ENCODE results near the gene RLN3. TPM values are rescaled to one million over a fixed set of nuclear protein-coding genes. Genes with fewer than 3 reads are reported as not detected.
A peak's percentile ranks its signal among the peaks of the same experiment; 100 is the strongest.
"Not testable (repeated sequence)": the region's sequence is repeated elsewhere in the genome, so short reads cannot be mapped to it uniquely, and the experiment has no call there.

The RLN3 gene
- total RNA-seq, 1 experiment from 2014 or later, result not detected

DNA sequence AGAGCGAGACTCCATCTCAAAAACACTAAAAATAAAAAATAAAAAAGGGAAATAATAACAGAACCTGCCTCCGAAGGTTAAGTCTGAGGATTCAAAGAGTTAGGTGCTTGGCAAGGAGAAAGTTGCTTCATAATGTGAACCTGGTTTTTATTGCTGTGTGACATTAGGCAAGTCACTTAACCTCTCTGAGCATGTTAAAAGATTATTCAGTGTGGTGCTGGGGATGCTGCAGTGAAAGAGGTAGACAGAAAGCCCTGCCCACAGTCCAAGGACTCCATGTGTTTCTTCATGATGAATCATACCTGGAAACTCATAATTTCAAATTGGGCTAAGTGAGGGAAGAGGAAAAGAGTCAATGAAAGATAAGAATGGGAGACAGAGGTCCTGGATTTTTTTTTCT lies 6.0 kb downstream of the RLN3 start:
- Histone ChIP-seq H3K4me1 (ENCODE audit: insufficient read depth, low read length, poor library complexity, severe bottlenecking) (no peaks in the 10 kb centered on the region), H3K27me3 (replicated peaks; ENCODE audit: insufficient read depth, low read depth, low read length, poor library complexity) (no peaks in the 10 kb centered on the region), H3K9me3 (ENCODE audit: low read depth, low read length, poor library complexity, severe bottlenecking) (no peaks in the 10 kb centered on the region), H3K4me3 (ENCODE audit: low read depth, low read length, poor library complexity, severe bottlenecking) (no peak overlapping the region), H3K36me3 (ENCODE audit: insufficient read depth, low read length, poor library complexity, severe bottlenecking) (no peaks in the 10 kb centered on the region), H3K27ac (ENCODE audit: low read depth, low read length, poor library complexity, severe bottlenecking) (no peak overlapping the region)
- POLR2A ChIA-PET (ENCODE audit: low non-redundant PET), result interaction anchor here (0.6 kb wide), 1 partner anchor 40 kb away, joined by 3 read pairs; no protein-coding TSS in a partner anchor
- TF ChIP-seq CTCF (conservative IDR thresholded peaks at IDR 0.05; ENCODE audit: low read depth, low read length), result no peak
- intact Hi-C loops (cut with micrococcal nuclease; ENCODE audit: unreplicated experiment), result loop anchor here (5.0 kb wide), 1 partner anchor 152 kb away; no protein-coding TSS in a partner anchor
- DNase-seq (ENCODE audit: low spot score), result no peak
- CTCF ChIA-PET, result no interaction called here
- BruUV-seq (replicated peaks), result no TSS peak

DNA sequence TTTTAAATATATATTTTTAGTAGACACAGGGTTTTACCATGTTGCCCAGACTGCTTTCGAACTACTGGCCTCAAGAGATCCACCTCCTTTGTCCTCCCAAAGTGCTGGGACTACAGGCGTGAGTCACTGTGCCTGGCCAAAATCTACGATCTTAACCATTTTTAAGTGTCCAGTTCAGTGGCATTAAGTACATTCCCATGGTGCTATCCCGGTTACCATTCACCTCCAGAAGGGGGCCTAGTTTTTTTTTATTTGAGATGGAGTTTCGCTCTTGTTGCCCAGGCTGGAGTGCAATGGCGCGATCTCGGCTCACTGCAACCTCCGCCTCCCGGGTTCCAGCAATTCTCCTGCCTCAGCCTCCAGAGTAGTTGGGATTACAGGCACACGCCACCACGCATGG lies 7.2 kb downstream of the RLN3 start:
- H3K9me3 ChIP-seq (ENCODE audit: low read depth, low read length, poor library complexity, severe bottlenecking); H3K4me3 ChIP-seq (ENCODE audit: low read depth, low read length, poor library complexity, severe bottlenecking); H3K27ac ChIP-seq (ENCODE audit: low read depth, low read length, poor library complexity, severe bottlenecking); H3K4me1 ChIP-seq (ENCODE audit: insufficient read depth, low read length, poor library complexity, severe bottlenecking); BruUV-seq (replicated peaks); H3K27me3 ChIP-seq (replicated peaks; ENCODE audit: insufficient read depth, low read depth, low read length, poor library complexity); POLR2A ChIA-PET (ENCODE audit: low non-redundant PET); DNase-seq (ENCODE audit: low spot score); intact Hi-C loops (cut with micrococcal nuclease; ENCODE audit: unreplicated experiment); H3K36me3 ChIP-seq (ENCODE audit: insufficient read depth, low read length, poor library complexity, severe bottlenecking): not testable (repeated sequence)
- CTCF ChIA-PET, result interaction anchor here (0.6 kb wide), 1 partner anchor 157 kb away, joined by 3 read pairs; no protein-coding TSS in a partner anchor
- TF ChIP-seq CTCF (conservative IDR thresholded peaks at IDR 0.05; ENCODE audit: low read depth, low read length), result 0 out of 2 replicates have a peak, but pooled peaks have one; percentile 18

- H3K27me3 ChIP-seq (replicated peaks; ENCODE audit: insufficient read depth, low read depth, low read length, poor library complexity), result no peaks in the 10 kb centered on the region
- no peak overlapping the region for H3K4me3 ChIP-seq (ENCODE audit: low read depth, low read length, poor library complexity, severe bottlenecking)
- POLR2A ChIA-PET (ENCODE audit: low non-redundant PET), result no interaction called here
- no peak for TF ChIP-seq CTCF (conservative IDR thresholded peaks at IDR 0.05; ENCODE audit: low read depth, low read length)
- TF ChIP-seq EZH2 (IDR thresholded peaks at IDR 0.05; ENCODE audit: borderline replicate concordance, low read depth, low read length, poor library complexity, severe bottlenecking), result no peak
- H3K27ac ChIP-seq (ENCODE audit: low read depth, low read length, poor library complexity, severe bottlenecking), result no peak overlapping the region
- H3K36me3 ChIP-seq (ENCODE audit: insufficient read depth, low read length, poor library complexity, severe bottlenecking), result no peaks in the 10 kb centered on the region
- no TSS peak for BruUV-seq (replicated peaks)
- no peaks in the 10 kb centered on the region for H3K4me1 ChIP-seq (ENCODE audit: insufficient read depth, low read length, poor library complexity, severe bottlenecking)
- no peak for DNase-seq (ENCODE audit: low spot score)
- intact Hi-C loops (cut with micrococcal nuclease; ENCODE audit: unreplicated experiment), result no loop called here
- no peaks in the 10 kb centered on the region for H3K9me3 ChIP-seq (ENCODE audit: low read depth, low read length, poor library complexity, severe bottlenecking)
- CTCF ChIA-PET, result no interaction called here
Measured at GRCh38 chr19:14035706-14036105, 7.8 kb downstream of the RLN3 start.

All from A673 (cell line).